WTC11 (cell line): ENCODE measurements around the gene ZBTB4. TPM values are rescaled to one million over a fixed set of nuclear protein-coding genes. Genes with fewer than 3 reads are reported as not detected.

Experiments
- ATAC-seq: fragments of 200-7000 bp; cut with Tn5 transposase; 2 replicates; pipeline ENCODE4 v1.10.0; 2021; ENCODE audit warnings: mild to moderate bottlenecking, moderate library complexity
- CTCF ChIA-PET: fragments of 300-600 bp; sonication (Branson Sonifier 250); formaldehyde crosslinking; loops from one replicate; lab custom pipeline; 2021; ENCODE audit warnings: antibody characterized with exemption; lab: Charles Lee
- POLR2A ChIA-PET: fragments of 350-600 bp; sonication (Branson Sonifier 250); formaldehyde crosslinking; loops from one replicate; lab custom pipeline; 2021; ENCODE audit warnings: antibody characterized with exemption; lab: Charles Lee
- DNase-seq: peaks from one replicate; pipeline ENCODE4 v3.0.0; 2021; ENCODE audit warnings: low spot score
- H3K27ac Mint-ChIP-seq: 2 replicates; pipeline ENCODE4 v1.8.0; 2021; ENCODE audit warnings: mixed read lengths
- H3K27me3 Mint-ChIP-seq: 2 replicates; pipeline ENCODE4 v1.8.0; 2021; ENCODE audit warnings: low read depth, mild to moderate bottlenecking, moderate library complexity, mixed read lengths
- H3K36me3 Mint-ChIP-seq: 2 replicates; pipeline ENCODE4 v1.8.0; 2021; ENCODE audit warnings: mixed read lengths
- H3K4me1 Mint-ChIP-seq: 2 replicates; pipeline ENCODE4 v1.8.0; 2022; ENCODE audit warnings: mixed read lengths
- H3K4me3 Mint-ChIP-seq: 2 replicates; pipeline ENCODE4 v1.8.0; 2021; ENCODE audit warnings: mild to moderate bottlenecking, moderate library complexity, mixed read lengths
- H3K9me3 Mint-ChIP-seq: 2 replicates; pipeline ENCODE4 v1.8.0; 2021; ENCODE audit warnings: mixed read lengths
- AFF4 ChIP-seq: sonication (generic); formaldehyde crosslinking; IDR thresholded peaks from 2 replicates; pipeline ENCODE4 v1.8.1; 2023; ENCODE audit warnings: mild to moderate bottlenecking, missing genetic modification reagents, borderline replicate concordance
- E2F1 ChIP-seq: sonication (generic); formaldehyde crosslinking; IDR thresholded peaks from 2 replicates; pipeline ENCODE4 v1.8.0; 2022; ENCODE audit warnings: mild to moderate bottlenecking, missing genetic modification reagents
- ELF4 ChIP-seq: sonication (generic); formaldehyde crosslinking; IDR thresholded peaks from 2 replicates; pipeline ENCODE4 v1.8.1; 2022; ENCODE audit warnings: low read depth, mild to moderate bottlenecking, moderate library complexity, missing genetic modification reagents
- FOXJ3 ChIP-seq: sonication (generic); formaldehyde crosslinking; IDR thresholded peaks from 2 replicates; pipeline ENCODE4 v1.9.0; 2021; ENCODE audit warnings: missing genetic modification reagents, mild to moderate bottlenecking, borderline replicate concordance
- HMGA2 ChIP-seq: fragments of 250-450 bp; sonication (Bioruptor Pico); IDR thresholded peaks from 2 replicates; pipeline ENCODE4 v1.4.0; 2021; ENCODE audit warnings: mild to moderate bottlenecking, moderate library complexity
- HMGXB4 ChIP-seq: sonication (generic); formaldehyde crosslinking; IDR thresholded peaks from 2 replicates; pipeline ENCODE4 v1.8.1; 2023; ENCODE audit warnings: mild to moderate bottlenecking, moderate library complexity, missing genetic modification reagents
- JUN ChIP-seq: sonication (generic); formaldehyde crosslinking; IDR thresholded peaks from 2 replicates; pipeline ENCODE4 v1.8.0; 2023; ENCODE audit warnings: mild to moderate bottlenecking, missing genetic modification reagents
- MAX ChIP-seq: sonication (generic); formaldehyde crosslinking; IDR thresholded peaks from 2 replicates; pipeline ENCODE4 v1.8.0; 2022; ENCODE audit warnings: mild to moderate bottlenecking, missing genetic modification reagents
- MYBL2 ChIP-seq: sonication (generic); formaldehyde crosslinking; IDR thresholded peaks from 2 replicates; pipeline ENCODE4 v1.8.1; 2023; ENCODE audit warnings: mild to moderate bottlenecking, moderate library complexity, missing genetic modification reagents
- NFE2L1 ChIP-seq: sonication (generic); formaldehyde crosslinking; IDR thresholded peaks from 2 replicates; pipeline ENCODE4 v1.8.1; 2023; ENCODE audit warnings: missing genetic modification reagents
- NFYB ChIP-seq: sonication (generic); formaldehyde crosslinking; conservative IDR thresholded peaks from 2 replicates; pipeline ENCODE4 v1.8.0; 2022; ENCODE audit warnings: low read depth, missing genetic modification reagents
- NR3C1 ChIP-seq: sonication (generic); formaldehyde crosslinking; conservative IDR thresholded peaks from 2 replicates; pipeline ENCODE4 v1.8.1; 2023; ENCODE audit warnings: low read depth, mild to moderate bottlenecking, missing genetic modification reagents
- PREB ChIP-seq: sonication (generic); formaldehyde crosslinking; IDR thresholded peaks from 2 replicates; pipeline ENCODE4 v1.8.1; 2022; ENCODE audit warnings: mild to moderate bottlenecking, missing genetic modification reagents, moderate library complexity, borderline replicate concordance
- RORB ChIP-seq: fragments of 250-450 bp; sonication (Bioruptor Pico); IDR thresholded peaks from 2 replicates; pipeline ENCODE4 v1.9.0; 2021; ENCODE audit warnings: mild to moderate bottlenecking
- STAT6 ChIP-seq: sonication (generic); formaldehyde crosslinking; conservative IDR thresholded peaks from 2 replicates; pipeline ENCODE4 v1.8.1; 2023; ENCODE audit warnings: mild to moderate bottlenecking, low read depth, missing genetic modification reagents, moderate library complexity
- ZNF425 ChIP-seq: fragments of 250-450 bp; sonication (Bioruptor Pico); conservative IDR thresholded peaks from 2 replicates; pipeline ENCODE4 v1.9.0; 2021; ENCODE audit warnings: mild to moderate bottlenecking
- ZNF532 ChIP-seq: fragments of 250-450 bp; sonication (Bioruptor Pico); IDR thresholded peaks from 2 replicates; pipeline ENCODE4 v1.9.0; 2021; ENCODE audit warnings: mild to moderate bottlenecking, borderline replicate concordance
- total RNA-seq: library from RNA; stranded (reverse); gene quantifications from 3 replicates; pipeline ENCODE4 v1.2.3, GENCODE V29; 2021

ZBTB4 gene
- total RNA-seq, 1 experiment from 2014 or later: 14.6 TPM

GRCh38 chr17:7416323-7416722, 63.1 kb downstream of the ZBTB4 start:
- peaks cover 18% of the 10 kb centered on the region; the same call in 1 of the 2 replicates for H3K36me3 Mint-ChIP-seq
- no peak overlapping the region for H3K27ac Mint-ChIP-seq
- POLR2A ChIA-PET: no interaction called here
- no peaks in the 10 kb centered on the region for H3K9me3 Mint-ChIP-seq
- ATAC-seq (no peak), DNase-seq (no peak)
- H3K27me3 Mint-ChIP-seq: no peaks in the 10 kb centered on the region
- CTCF ChIA-PET: no interaction called here
- peaks cover 26% of the 10 kb centered on the region for H3K4me1 Mint-ChIP-seq
- TF ChIP-seq PREB (CRISPR knock-in tag) (no peak), FOXJ3 (CRISPR knock-in tag) (no peak), HMGXB4 (no peak), AFF4 (CRISPR knock-in tag) (no peak), JUN (CRISPR knock-in tag) (no peak), ELF4 (no peak), NFE2L1 (CRISPR knock-in tag) (no peak), HMGA2 (CRISPR knock-in tag) (no peak), E2F1 (no peak), ZNF425 (CRISPR knock-in tag) (no peak), NFYB (CRISPR knock-in tag) (no peak), ZNF532 (CRISPR knock-in tag) (no peak), NR3C1 (CRISPR knock-in tag) (no peak), STAT6 (CRISPR knock-in tag) (no peak), MYBL2 (no peak), MAX (CRISPR knock-in tag) (no peak), RORB (CRISPR knock-in tag) (no peak)
- H3K4me3 Mint-ChIP-seq: no peak overlapping the region
